ENCODE results near the gene CYP2D6.

DNA sequence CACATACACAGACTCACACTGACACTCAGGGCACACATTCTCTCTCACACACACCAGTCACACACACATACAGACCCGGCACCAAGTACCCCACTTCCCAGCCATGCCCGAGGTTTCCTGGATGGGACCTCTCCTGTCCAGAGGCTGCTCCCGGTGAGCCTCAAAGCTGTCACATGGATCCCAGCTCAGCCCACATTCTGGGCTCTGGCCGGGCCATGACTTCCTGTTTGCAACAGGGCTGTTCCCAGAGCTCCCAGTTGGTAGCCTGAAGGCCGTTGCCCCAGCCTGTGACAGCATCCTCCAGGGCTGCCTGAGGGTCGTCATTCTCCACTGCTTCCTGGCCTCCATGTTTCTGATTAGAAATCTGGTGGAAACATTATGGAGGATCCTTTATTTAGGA lies 14.6 kb upstream of the CYP2D6 start:
- no peak for TF ChIP-seq TAF1 (IDR thresholded peaks at IDR 0.05; ENCODE audit: low read depth, low read length)
- TF ChIP-seq, protein P1, sequence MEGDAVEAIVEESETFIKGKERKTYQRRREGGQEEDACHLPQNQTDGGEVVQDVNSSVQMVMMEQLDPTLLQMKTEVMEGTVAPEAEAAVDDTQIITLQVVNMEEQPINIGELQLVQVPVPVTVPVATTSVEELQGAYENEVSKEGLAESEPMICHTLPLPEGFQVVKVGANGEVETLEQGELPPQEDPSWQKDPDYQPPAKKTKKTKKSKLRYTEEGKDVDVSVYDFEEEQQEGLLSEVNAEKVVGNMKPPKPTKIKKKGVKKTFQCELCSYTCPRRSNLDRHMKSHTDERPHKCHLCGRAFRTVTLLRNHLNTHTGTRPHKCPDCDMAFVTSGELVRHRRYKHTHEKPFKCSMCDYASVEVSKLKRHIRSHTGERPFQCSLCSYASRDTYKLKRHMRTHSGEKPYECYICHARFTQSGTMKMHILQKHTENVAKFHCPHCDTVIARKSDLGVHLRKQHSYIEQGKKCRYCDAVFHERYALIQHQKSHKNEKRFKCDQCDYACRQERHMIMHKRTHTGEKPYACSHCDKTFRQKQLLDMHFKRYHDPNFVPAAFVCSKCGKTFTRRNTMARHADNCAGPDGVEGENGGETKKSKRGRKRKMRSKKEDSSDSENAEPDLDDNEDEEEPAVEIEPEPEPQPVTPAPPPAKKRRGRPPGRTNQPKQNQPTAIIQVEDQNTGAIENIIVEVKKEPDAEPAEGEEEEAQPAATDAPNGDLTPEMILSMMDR (IDR thresholded peaks at IDR 0.05; ENCODE audit: control extremely low read depth in 1 of 3, insufficient read depth in 1 of 3, low read depth in 1 of 3, low read length in 3 of 3), result no peak
- no peak for TF ChIP-seq POLR2A (IDR thresholded peaks at IDR 0.05; ENCODE audit: control extremely low read depth in 1 of 2, low read depth in 2 of 2, low read length in 2 of 2)
- TF ChIP-seq SP4 (IDR thresholded peaks at IDR 0.05; ENCODE audit: low read length), result no peak
- TF ChIP-seq, protein P2, sequence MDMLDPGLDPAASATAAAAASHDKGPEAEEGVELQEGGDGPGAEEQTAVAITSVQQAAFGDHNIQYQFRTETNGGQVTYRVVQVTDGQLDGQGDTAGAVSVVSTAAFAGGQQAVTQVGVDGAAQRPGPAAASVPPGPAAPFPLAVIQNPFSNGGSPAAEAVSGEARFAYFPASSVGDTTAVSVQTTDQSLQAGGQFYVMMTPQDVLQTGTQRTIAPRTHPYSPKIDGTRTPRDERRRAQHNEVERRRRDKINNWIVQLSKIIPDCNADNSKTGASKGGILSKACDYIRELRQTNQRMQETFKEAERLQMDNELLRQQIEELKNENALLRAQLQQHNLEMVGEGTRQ (IDR thresholded peaks at IDR 0.05; ENCODE audit: low read length), result no peak
- no peak for TF ChIP-seq YY1 (IDR thresholded peaks at IDR 0.05; ENCODE audit: low read depth, low read length)
- no peak for TF ChIP-seq PHF8 (conservative IDR thresholded peaks at IDR 0.05; ENCODE audit: low read depth, low read length)
- no peak for TF ChIP-seq SP2 (IDR thresholded peaks at IDR 0.05; ENCODE audit: low read length)
- no peak for TF ChIP-seq HDAC2 (IDR thresholded peaks at IDR 0.05; ENCODE audit: borderline replicate concordance in 1 of 2, low read depth in 2 of 2, low read length in 2 of 2)

All from H1 (cell line).